Uterus (tissue), 4 donors: Measurements from ENCODE around the gene IVL. TPM values are rescaled to one million over a fixed set of nuclear protein-coding genes. Genes with fewer than 3 reads are reported as not detected.

ENCODE experiments used
- DNase-seq, 2 donors: peaks; one replicate each; pipeline ENCODE4 v3.0.0-alpha.2; 2019 to 2020
- H3K27ac ChIP-seq, 2 donors: fragments of 200-600 bp; sonication (generic); 1 replicate in 1 of 2; 2 replicates in 1 of 2; pipeline ENCODE4 v1.5.1; 2016 to 2018
- H3K27me3 ChIP-seq, 2 donors: fragments of 200-600 bp; sonication (generic); one replicate each; pipeline ENCODE4 v1.5.1; 2018 to 2019; ENCODE audit warnings: control low read depth in 1 of 2
- H3K36me3 ChIP-seq, 2 donors: fragments of 200-600 bp; sonication (generic); one replicate each; pipeline ENCODE4 v1.5.1; 2019; ENCODE audit warnings: control low read depth in 1 of 2
- H3K4me1 ChIP-seq, 2 donors: fragments of 200-600 bp; sonication (generic); one replicate each; pipeline ENCODE4 v1.5.1; 2018 to 2019; ENCODE audit warnings: control low read depth in 1 of 2
- H3K4me3 ChIP-seq, 2 donors: fragments of 200-600 bp; sonication (generic); 1 replicate in 1 of 2; 2 replicates in 1 of 2; pipeline ENCODE4 v1.5.1; 2018 to 2019; ENCODE audit warnings: mild to moderate bottlenecking in 1 of 2
- H3K9me3 ChIP-seq, 2 donors: fragments of 200-600 bp; sonication (generic); one replicate each; pipeline ENCODE4 v1.5.1; 2019; ENCODE audit warnings: control low read depth in 1 of 2
- CTCF ChIP-seq, 4 experiments: fragments of 200-600 bp in 2 of 4; fragments of 450-650 bp in 2 of 4; sonication (generic) in 2 of 4; IDR thresholded peaks; one replicate each; pipeline ENCODE4 v1.5.1; 2016 to 2019; ENCODE audit warnings: antibody characterized with exemption in 4 of 4, mild to moderate bottlenecking in 2 of 4, moderate library complexity in 1 of 4
- POLR2A ChIP-seq, 2 donors: fragments of 450-650 bp; IDR thresholded peaks; one replicate each; pipeline ENCODE4 v1.6.1; 2016; ENCODE audit warnings: antibody characterized with exemption in 2 of 2, mild to moderate bottlenecking in 1 of 2, moderate library complexity in 1 of 2
- intact Hi-C: fragments of 100-400 bp; cut with DNase I; formaldehyde crosslinking; loops from one replicate; pipeline ENCODE4 v1.15.1; 2023; ENCODE audit warnings: low total_unique reads
- total RNA-seq, 4 donors: library from RNA; depleted of rRNA in 3 of 4; stranded (reverse); fragments of >200 nt in 3 of 4; gene quantifications; one replicate each; pipeline versions ENCODE4 v1.1.0 to v1.2.4, GENCODE V29; 2014 to 2023
- donor health status: DM: yes; HTN: yes; CAD: no.

IVL gene
- total RNA-seq, 4 donors from 2014 or later: not detected

GRCh38 chr1:152902636-152903035, 5.7 kb upstream of the IVL start:
- Histone ChIP-seq H3K4me3 (no peak overlapping the region), H3K27me3 (no peaks in the 10 kb centered on the region), H3K27ac (no peak overlapping the region), H3K9me3 (no peaks in the 10 kb centered on the region), H3K36me3 (no peaks in the 10 kb centered on the region), H3K4me1 (no peaks in the 10 kb centered on the region)
- DNase-seq: no peak
- TF ChIP-seq POLR2A (IDR thresholded peaks at IDR 0.05) (no peak), CTCF (IDR thresholded peaks at IDR 0.05) (no peak)
- intact Hi-C loops: no loop called here

GRCh38 chr1:152904688-152905440, 3.5 kb upstream of the IVL start:
- Histone ChIP-seq H3K36me3 (no peaks in the 10 kb centered on the region), H3K4me3 (no peak overlapping the region), H3K27me3 (no peaks in the 10 kb centered on the region), H3K27ac (no peak overlapping the region), H3K9me3 (no peaks in the 10 kb centered on the region), H3K4me1 (no peaks in the 10 kb centered on the region)
- DNase-seq: no peak
- TF ChIP-seq POLR2A (IDR thresholded peaks at IDR 0.05) (no peak), CTCF (IDR thresholded peaks at IDR 0.05) (no peak)
- intact Hi-C loops: no loop called here

- intact Hi-C loops: no loop called here
- no peak for DNase-seq
- Histone ChIP-seq H3K36me3 (no peaks in the 10 kb centered on the region), H3K4me1 (no peaks in the 10 kb centered on the region), H3K27me3 (no peaks in the 10 kb centered on the region), H3K27ac (no peak overlapping the region), H3K9me3 (no peaks in the 10 kb centered on the region), H3K4me3 (no peak overlapping the region)
- TF ChIP-seq CTCF (IDR thresholded peaks at IDR 0.05) (no peak), POLR2A (IDR thresholded peaks at IDR 0.05) (no peak)
These were observed 2.3 kb upstream of the IVL start for GRCh38 chr1:152906023-152906565.

- Histone ChIP-seq H3K27ac (no peak overlapping the region), H3K4me3 (no peak overlapping the region), H3K27me3 (no peaks in the 10 kb centered on the region), H3K4me1 (no peaks in the 10 kb centered on the region), H3K36me3 (no peaks in the 10 kb centered on the region), H3K9me3 (no peaks in the 10 kb centered on the region)
- TF ChIP-seq CTCF (IDR thresholded peaks at IDR 0.05) (no peak), POLR2A (IDR thresholded peaks at IDR 0.05) (no peak)
- intact Hi-C loops: no loop called here
- no peak for DNase-seq
These were observed 860 bp downstream of the IVL start for GRCh38 chr1:152909206-152909605.

- Histone ChIP-seq H3K9me3 (no peaks in the 10 kb centered on the region), H3K27ac (no peak overlapping the region), H3K27me3 (no peaks in the 10 kb centered on the region), H3K4me1 (no peaks in the 10 kb centered on the region), H3K4me3 (no peak overlapping the region), H3K36me3 (no peaks in the 10 kb centered on the region)
- no peak for TF ChIP-seq CTCF (IDR thresholded peaks at IDR 0.05)
- no peak for TF ChIP-seq POLR2A (IDR thresholded peaks at IDR 0.05)
- DNase-seq: no peak
- intact Hi-C loops: no loop called here
These were observed 4.1 kb downstream of the IVL start for GRCh38 chr1:152912471-152912870.
